ENCODE data around the gene POLR3F. TPM values are rescaled to one million over a fixed set of nuclear protein-coding genes. Genes with fewer than 3 reads are reported as not detected.

The POLR3F gene
- total and polyA plus RNA-seq, 4 donors = 2.5 to 9.8 (median 3.2) TPM

- 38% methylated on average over 1 of the region's 1 CpG for WGBS
- TF ChIP-seq FOXA2 (IDR thresholded peaks at IDR 0.05) (no peak), EGR1 (IDR thresholded peaks at IDR 0.05; ENCODE audit: low read depth in 2 of 2) (no peak), ATF3 (IDR thresholded peaks at IDR 0.05) (no peak), YY1 (IDR thresholded peaks at IDR 0.05) (no peak), SP1 (IDR thresholded peaks at IDR 0.05) (no peak), GABPA (IDR thresholded peaks at IDR 0.05 in 1 of 2, conservative IDR thresholded peaks at IDR 0.05 in 1 of 2) (no peak), MAX (IDR thresholded peaks at IDR 0.05) (no peak), HNF4G (IDR thresholded peaks at IDR 0.05) (no peak), HNF4A (conservative IDR thresholded peaks at IDR 0.05) (no peak), ZBTB33 (IDR thresholded peaks at IDR 0.05) (no peak), CTCF (IDR thresholded peaks at IDR 0.05; ENCODE audit: low read depth, low read length, missing input control) (no peak), RAD21 (IDR thresholded peaks at IDR 0.05) (no peak), FOXA1 (IDR thresholded peaks at IDR 0.05) (no peak), RXRA (IDR thresholded peaks at IDR 0.05) (no peak), JUND (IDR thresholded peaks at IDR 0.05) (no peak), TAF1 (conservative IDR thresholded peaks at IDR 0.05) (no peak), REST (IDR thresholded peaks at IDR 0.05) (no peak)
These were observed 26.8 kb upstream of the POLR3F start for GRCh38 chr20:18440403-18440802.

GRCh38 chr20:18443886-18444285 lies 23.3 kb upstream of the POLR3F start:
- 85% methylated on average over 4 of the region's 4 CpGs for WGBS
- no peaks in the 10 kb centered on the region for H3K4me1 ChIP-seq (ENCODE audit: control insufficient read depth in 4 of 4, insufficient read depth in 4 of 4, low read length in 3 of 4)
- H3K9me3 ChIP-seq (ENCODE audit: control insufficient read depth in 4 of 4, low read length in 3 of 4) = no peaks in the 10 kb centered on the region
- H3K9ac ChIP-seq (ENCODE audit: low read depth in 1 of 2, low read length in 2 of 2) = no peak overlapping the region
- no peak overlapping the region for H3K4me3 ChIP-seq (ENCODE audit: low read depth in 1 of 3, low read length in 3 of 3)
- no peaks in the 10 kb centered on the region for H3K27me3 ChIP-seq (ENCODE audit: control insufficient read depth in 4 of 4, insufficient read depth in 4 of 4, low read length in 3 of 4)
- no peak overlapping the region for H3K27ac ChIP-seq (ENCODE audit: low read depth in 1 of 2, low read length in 2 of 2)
- no peaks in the 10 kb centered on the region for H3K36me3 ChIP-seq (ENCODE audit: control insufficient read depth in 4 of 4, insufficient read depth in 3 of 4, low read depth in 1 of 4, low read length in 3 of 4)
- no peak for DNase-seq (ENCODE audit: low spot score)
- no peak for TF ChIP-seq MAX (IDR thresholded peaks at IDR 0.05)
- no peak for TF ChIP-seq REST (IDR thresholded peaks at IDR 0.05)
- TF ChIP-seq FOXA1 (IDR thresholded peaks at IDR 0.05) = no peak
- no peak for TF ChIP-seq NR2F2 (IDR thresholded peaks at IDR 0.05)
- no peak for TF ChIP-seq CTCF (IDR thresholded peaks at IDR 0.05; ENCODE audit: low read depth, low read length, missing input control)
- TF ChIP-seq FOXA2 (IDR thresholded peaks at IDR 0.05) = no peak
- no peak for TF ChIP-seq YY1 (IDR thresholded peaks at IDR 0.05)
- TF ChIP-seq GABPA (IDR thresholded peaks at IDR 0.05 in 1 of 2, conservative IDR thresholded peaks at IDR 0.05 in 1 of 2) = no peak
- no peak for TF ChIP-seq RXRA (IDR thresholded peaks at IDR 0.05)
- no peak for TF ChIP-seq TAF1 (conservative IDR thresholded peaks at IDR 0.05)
- no peak for TF ChIP-seq JUND (IDR thresholded peaks at IDR 0.05)

More at GRCh38 chr20:18440403-18440802, 26.8 kb upstream of the POLR3F start:
- Histone ChIP-seq H3K4me3 (ENCODE audit: low read depth in 1 of 3, low read length in 3 of 3) (no peak overlapping the region), H3K27me3 (ENCODE audit: control insufficient read depth in 4 of 4, insufficient read depth in 4 of 4, low read length in 3 of 4) (no peaks in the 10 kb centered on the region), H3K27ac (ENCODE audit: low read depth in 1 of 2, low read length in 2 of 2) (no peak overlapping the region), H3K36me3 (ENCODE audit: control insufficient read depth in 4 of 4, insufficient read depth in 3 of 4, low read depth in 1 of 4, low read length in 3 of 4) (no peaks in the 10 kb centered on the region), H3K4me1 (ENCODE audit: control insufficient read depth in 4 of 4, insufficient read depth in 4 of 4, low read length in 3 of 4) (no peaks in the 10 kb centered on the region), H3K9ac (ENCODE audit: low read depth in 1 of 2, low read length in 2 of 2) (no peak overlapping the region), H3K9me3 (ENCODE audit: control insufficient read depth in 4 of 4, low read length in 3 of 4) (no peaks in the 10 kb centered on the region)
- DNase-seq (ENCODE audit: low spot score) = no peak

Measured in liver (tissue), 9 donors.